LNCaP clone FGC (cell line): Measurements from ENCODE around the gene LOXL4.

Source experiments
- DNase-seq: peaks from one replicate; pipeline ENCODE4 v3.0.0-alpha.2; 2011; ENCODE audit warnings: low read depth
- H3K4me3 ChIP-seq: 2 replicates; pipeline ENCODE4 v1.5.1; 2011; ENCODE audit warnings: mild to moderate bottlenecking, low read depth, low read length, control low read depth
- TF ChIP-seq, protein P1 (sequence below): IDR thresholded peaks from 2 replicates; pipeline ENCODE4 v1.5.1; 2012; ENCODE audit warnings: mild to moderate bottlenecking; ENCODE audit not compliant: control insufficient read depth, insufficient read depth; ENCODE audit errors: extremely low read depth

LOXL4 gene

DNA sequence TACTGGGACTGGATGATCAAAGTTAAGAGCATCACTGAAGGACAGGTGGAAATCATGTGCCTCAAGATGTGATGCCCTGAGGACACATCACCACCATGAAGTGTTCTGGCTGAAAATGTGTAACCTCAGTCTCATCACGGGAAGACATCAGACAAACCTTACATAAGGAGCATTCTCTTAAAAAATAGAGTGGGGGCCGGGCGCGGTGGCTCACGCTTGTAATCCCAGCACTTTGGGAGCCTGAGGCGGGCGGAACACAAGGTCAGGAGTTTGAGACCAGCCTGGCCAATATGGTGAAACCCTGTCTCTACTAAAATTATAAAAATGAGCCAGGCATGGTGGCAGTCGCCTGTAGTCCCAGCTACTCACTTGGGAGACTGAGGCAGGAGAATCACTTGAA is 65.6 kb downstream of the LOXL4 start:
- no peak overlapping the region for H3K4me3 ChIP-seq

DNA sequence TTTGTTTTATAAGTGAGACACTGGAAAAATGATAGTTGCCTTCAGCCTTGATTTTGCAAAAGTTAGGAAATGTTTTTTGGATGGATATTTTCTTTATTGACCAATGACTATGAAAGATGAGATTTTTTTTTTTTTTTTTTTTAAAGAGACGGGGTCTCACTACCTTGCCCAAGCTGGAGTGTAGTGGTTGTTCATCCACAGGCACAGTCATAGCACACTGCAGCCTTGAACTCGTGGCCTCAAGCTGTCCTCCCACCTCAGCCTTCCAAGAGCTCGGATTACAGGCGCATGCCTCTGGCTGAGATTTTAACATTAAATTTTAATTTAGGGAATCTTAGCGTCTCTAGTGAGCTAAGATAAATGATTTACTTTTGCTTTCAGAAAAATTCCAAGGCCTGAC is 66.2 kb downstream of the LOXL4 start:
- TF ChIP-seq, protein P1, sequence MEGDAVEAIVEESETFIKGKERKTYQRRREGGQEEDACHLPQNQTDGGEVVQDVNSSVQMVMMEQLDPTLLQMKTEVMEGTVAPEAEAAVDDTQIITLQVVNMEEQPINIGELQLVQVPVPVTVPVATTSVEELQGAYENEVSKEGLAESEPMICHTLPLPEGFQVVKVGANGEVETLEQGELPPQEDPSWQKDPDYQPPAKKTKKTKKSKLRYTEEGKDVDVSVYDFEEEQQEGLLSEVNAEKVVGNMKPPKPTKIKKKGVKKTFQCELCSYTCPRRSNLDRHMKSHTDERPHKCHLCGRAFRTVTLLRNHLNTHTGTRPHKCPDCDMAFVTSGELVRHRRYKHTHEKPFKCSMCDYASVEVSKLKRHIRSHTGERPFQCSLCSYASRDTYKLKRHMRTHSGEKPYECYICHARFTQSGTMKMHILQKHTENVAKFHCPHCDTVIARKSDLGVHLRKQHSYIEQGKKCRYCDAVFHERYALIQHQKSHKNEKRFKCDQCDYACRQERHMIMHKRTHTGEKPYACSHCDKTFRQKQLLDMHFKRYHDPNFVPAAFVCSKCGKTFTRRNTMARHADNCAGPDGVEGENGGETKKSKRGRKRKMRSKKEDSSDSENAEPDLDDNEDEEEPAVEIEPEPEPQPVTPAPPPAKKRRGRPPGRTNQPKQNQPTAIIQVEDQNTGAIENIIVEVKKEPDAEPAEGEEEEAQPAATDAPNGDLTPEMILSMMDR: no peak
- no peak overlapping the region for H3K4me3 ChIP-seq
- no peak for DNase-seq

More for the DNA sequence above, 65.6 kb downstream of the LOXL4 start:
- TF ChIP-seq, protein P1: no peak
- DNase-seq: no peak
